Measurements from ENCODE around the gene CLDN7.

CLDN7 gene

GRCh38 chr17:7262935-7263800 lies 890 bp upstream of the CLDN7 start:
- no peaks in the 10 kb centered on the region for H3K9me3 ChIP-seq (ENCODE audit: control insufficient read depth, insufficient read depth, low read depth, low read length)
- H3K27me3 ChIP-seq (ENCODE audit: control insufficient read depth, insufficient read depth, low read length), result peaks cover 29% of the 10 kb centered on the region; the same call in 1 of the 2 replicates
- H3K9ac ChIP-seq (ENCODE audit: low read length), result peak overlapping the region; percentile 53
- H3K4me3 ChIP-seq (ENCODE audit: low read depth, low read length), result peak overlapping the region; percentile 92
- peak overlapping the region; percentile 45; the same call in 1 of the 2 replicates for H3K27ac ChIP-seq (ENCODE audit: low read depth, low read length)
- H3K36me3 ChIP-seq (ENCODE audit: control insufficient read depth, insufficient read depth, low read length), result peaks cover 23% of the 10 kb centered on the region
- H3K4me1 ChIP-seq (ENCODE audit: control insufficient read depth, insufficient read depth, low read length), result peaks cover 7% of the 10 kb centered on the region

- H3K9ac ChIP-seq (ENCODE audit: low read length), result peak overlapping the region; percentile 91
- peaks cover 36% of the 10 kb centered on the region for H3K36me3 ChIP-seq (ENCODE audit: control insufficient read depth, insufficient read depth, low read length)
- peaks cover 29% of the 10 kb centered on the region; the same call in 1 of the 2 replicates for H3K27me3 ChIP-seq (ENCODE audit: control insufficient read depth, insufficient read depth, low read length)
- peaks cover 7% of the 10 kb centered on the region for H3K4me1 ChIP-seq (ENCODE audit: control insufficient read depth, insufficient read depth, low read length)
- H3K27ac ChIP-seq (ENCODE audit: low read depth, low read length), result peak overlapping the region; percentile 99
- peak overlapping the region; percentile 92 for H3K4me3 ChIP-seq (ENCODE audit: low read depth, low read length)
- H3K9me3 ChIP-seq (ENCODE audit: control insufficient read depth, insufficient read depth, low read depth, low read length), result no peaks in the 10 kb centered on the region
Measured at GRCh38 chr17:7261379-7262191, 693 bp downstream of the CLDN7 start.

GRCh38 chr17:7260651-7261378 lies 1.5 kb downstream of the CLDN7 start:
- Histone ChIP-seq H3K36me3 (ENCODE audit: control insufficient read depth, insufficient read depth, low read length) (peaks cover 43% of the 10 kb centered on the region), H3K27ac (ENCODE audit: low read depth, low read length) (peak overlapping the region; percentile 99), H3K9me3 (ENCODE audit: control insufficient read depth, insufficient read depth, low read depth, low read length) (no peaks in the 10 kb centered on the region), H3K9ac (ENCODE audit: low read length) (peak overlapping the region; percentile 91), H3K27me3 (ENCODE audit: control insufficient read depth, insufficient read depth, low read length) (peaks cover 29% of the 10 kb centered on the region; the same call in 1 of the 2 replicates), H3K4me3 (ENCODE audit: low read depth, low read length) (peak overlapping the region; percentile 92), H3K4me1 (ENCODE audit: control insufficient read depth, insufficient read depth, low read length) (peaks cover 4% of the 10 kb centered on the region; the same call in 1 of the 2 replicates)

GRCh38 chr17:7260151-7260550 lies 2.1 kb downstream of the CLDN7 start:
- Histone ChIP-seq H3K27ac (ENCODE audit: low read depth, low read length) (peak overlapping the region; percentile 99; the same call in 1 of the 2 replicates), H3K4me3 (ENCODE audit: low read depth, low read length) (peak overlapping the region; percentile 92), H3K9ac (ENCODE audit: low read length) (peak overlapping the region; percentile 91), H3K36me3 (ENCODE audit: control insufficient read depth, insufficient read depth, low read length) (peaks cover 48% of the 10 kb centered on the region), H3K27me3 (ENCODE audit: control insufficient read depth, insufficient read depth, low read length) (peaks cover 29% of the 10 kb centered on the region; the same call in 1 of the 2 replicates), H3K9me3 (ENCODE audit: control insufficient read depth, insufficient read depth, low read depth, low read length) (no peaks in the 10 kb centered on the region), H3K4me1 (ENCODE audit: control insufficient read depth, insufficient read depth, low read length) (peaks cover 4% of the 10 kb centered on the region; the same call in 1 of the 2 replicates)

- no peaks in the 10 kb centered on the region for H3K9me3 ChIP-seq (ENCODE audit: control insufficient read depth, insufficient read depth, low read depth, low read length)
- no peak overlapping the region for H3K9ac ChIP-seq (ENCODE audit: low read length)
- peaks cover 29% of the 10 kb centered on the region; the same call in 1 of the 2 replicates for H3K27me3 ChIP-seq (ENCODE audit: control insufficient read depth, insufficient read depth, low read length)
- no peak overlapping the region for H3K27ac ChIP-seq (ENCODE audit: low read depth, low read length)
- peaks cover 3% of the 10 kb centered on the region; the same call in 1 of the 2 replicates for H3K4me1 ChIP-seq (ENCODE audit: control insufficient read depth, insufficient read depth, low read length)
- no peak overlapping the region for H3K4me3 ChIP-seq (ENCODE audit: low read depth, low read length)
- H3K36me3 ChIP-seq (ENCODE audit: control insufficient read depth, insufficient read depth, low read length), result peaks cover 54% of the 10 kb centered on the region
Measured at GRCh38 chr17:7259555-7259889, 2.8 kb downstream of the CLDN7 start.

GRCh38 chr17:7258731-7259554 lies 3.3 kb downstream of the CLDN7 start:
- Histone ChIP-seq H3K4me3 (ENCODE audit: low read depth, low read length) (no peak overlapping the region), H3K36me3 (ENCODE audit: control insufficient read depth, insufficient read depth, low read length) (peaks cover 60% of the 10 kb centered on the region), H3K9me3 (ENCODE audit: control insufficient read depth, insufficient read depth, low read depth, low read length) (no peaks in the 10 kb centered on the region), H3K9ac (ENCODE audit: low read length) (no peak overlapping the region), H3K4me1 (ENCODE audit: control insufficient read depth, insufficient read depth, low read length) (no peaks in the 10 kb centered on the region; the same call in 1 of the 2 replicates), H3K27me3 (ENCODE audit: control insufficient read depth, insufficient read depth, low read length) (peaks cover 29% of the 10 kb centered on the region; the same call in 1 of the 2 replicates), H3K27ac (ENCODE audit: low read depth, low read length) (no peak overlapping the region)

- Histone ChIP-seq H3K9ac (ENCODE audit: low read length) (no peak overlapping the region), H3K4me1 (ENCODE audit: control insufficient read depth, insufficient read depth, low read length) (peaks cover 5% of the 10 kb centered on the region), H3K36me3 (ENCODE audit: control insufficient read depth, insufficient read depth, low read length) (peaks cover 60% of the 10 kb centered on the region), H3K27ac (ENCODE audit: low read depth, low read length) (no peak overlapping the region), H3K9me3 (ENCODE audit: control insufficient read depth, insufficient read depth, low read depth, low read length) (no peaks in the 10 kb centered on the region), H3K4me3 (ENCODE audit: low read depth, low read length) (no peak overlapping the region), H3K27me3 (ENCODE audit: control insufficient read depth, insufficient read depth, low read length) (peaks cover 12% of the 10 kb centered on the region; the same call in 1 of the 2 replicates)
Measured at GRCh38 chr17:7256766-7257456, 5.4 kb downstream of the CLDN7 start.

GRCh38 chr17:7254511-7254910 lies 7.8 kb downstream of the CLDN7 start:
- H3K4me1 ChIP-seq (ENCODE audit: control insufficient read depth, insufficient read depth, low read length), result peaks cover 12% of the 10 kb centered on the region; the same call in 1 of the 2 replicates
- no peak overlapping the region for H3K27ac ChIP-seq (ENCODE audit: low read depth, low read length)
- no peak overlapping the region for H3K9ac ChIP-seq (ENCODE audit: low read length)
- H3K4me3 ChIP-seq (ENCODE audit: low read depth, low read length), result no peak overlapping the region
- H3K9me3 ChIP-seq (ENCODE audit: control insufficient read depth, insufficient read depth, low read depth, low read length), result no peaks in the 10 kb centered on the region
- no peaks in the 10 kb centered on the region for H3K27me3 ChIP-seq (ENCODE audit: control insufficient read depth, insufficient read depth, low read length)
- H3K36me3 ChIP-seq (ENCODE audit: control insufficient read depth, insufficient read depth, low read length), result peaks cover 51% of the 10 kb centered on the region

GRCh38 chr17:7253082-7253481 lies 9.2 kb downstream of the CLDN7 start:
- Histone ChIP-seq H3K27ac (ENCODE audit: low read depth, low read length) (no peak overlapping the region), H3K27me3 (ENCODE audit: control insufficient read depth, insufficient read depth, low read length) (no peaks in the 10 kb centered on the region), H3K36me3 (ENCODE audit: control insufficient read depth, insufficient read depth, low read length) (peaks cover 38% of the 10 kb centered on the region)

More at GRCh38 chr17:7253082-7253481, 9.2 kb downstream of the CLDN7 start:
- Histone ChIP-seq H3K9me3 (ENCODE audit: control insufficient read depth, insufficient read depth, low read depth, low read length) (no peaks in the 10 kb centered on the region), H3K4me1 (ENCODE audit: control insufficient read depth, insufficient read depth, low read length) (peaks cover 12% of the 10 kb centered on the region; the same call in 1 of the 2 replicates), H3K9ac (ENCODE audit: low read length) (peak overlapping the region; percentile 90), H3K4me3 (ENCODE audit: low read depth, low read length) (peak overlapping the region; percentile 89)
